ENCODE measurements around the gene CFAP157.

The CFAP157 gene

DNA sequence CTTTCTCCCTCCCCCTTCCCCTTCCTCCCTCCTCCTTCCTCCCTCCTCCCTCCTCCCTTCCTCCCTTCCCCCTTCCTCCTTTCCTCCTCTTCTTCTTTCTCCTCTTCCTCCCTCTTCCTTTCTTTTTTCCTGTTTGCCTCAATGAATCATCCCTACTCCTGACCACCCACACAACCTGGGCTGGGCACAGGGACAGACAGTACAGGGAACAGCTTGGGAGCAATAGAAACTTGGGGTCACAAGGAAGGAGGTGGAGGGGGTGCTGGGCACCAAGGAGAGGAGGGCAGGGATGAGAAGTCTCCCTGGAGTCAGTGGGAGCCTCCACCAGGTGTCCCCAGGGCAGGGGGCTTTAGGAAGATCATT lies 14.1 kb downstream of the CFAP157 start:
- Histone ChIP-seq H3K4me3 (ENCODE audit: low read length) (no peak overlapping the region), H3K4me1 (ENCODE audit: control insufficient read depth, insufficient read depth, low read length) (peaks cover 28% of the 10 kb centered on the region), H3K9ac (ENCODE audit: low read length) (no peak overlapping the region), H3K9me3 (ENCODE audit: control insufficient read depth, low read length) (no peaks in the 10 kb centered on the region), H3K36me3 (ENCODE audit: control insufficient read depth, insufficient read depth, low read length) (no peaks in the 10 kb centered on the region), H3K27me3 (ENCODE audit: control insufficient read depth, insufficient read depth, low read length) (no peaks in the 10 kb centered on the region)

GRCh38 chr9:127721391-127721821 lies 14.6 kb downstream of the CFAP157 start:
- no peak overlapping the region for H3K9ac ChIP-seq (ENCODE audit: low read length)
- H3K4me3 ChIP-seq (ENCODE audit: low read length) = no peak overlapping the region

DNA sequence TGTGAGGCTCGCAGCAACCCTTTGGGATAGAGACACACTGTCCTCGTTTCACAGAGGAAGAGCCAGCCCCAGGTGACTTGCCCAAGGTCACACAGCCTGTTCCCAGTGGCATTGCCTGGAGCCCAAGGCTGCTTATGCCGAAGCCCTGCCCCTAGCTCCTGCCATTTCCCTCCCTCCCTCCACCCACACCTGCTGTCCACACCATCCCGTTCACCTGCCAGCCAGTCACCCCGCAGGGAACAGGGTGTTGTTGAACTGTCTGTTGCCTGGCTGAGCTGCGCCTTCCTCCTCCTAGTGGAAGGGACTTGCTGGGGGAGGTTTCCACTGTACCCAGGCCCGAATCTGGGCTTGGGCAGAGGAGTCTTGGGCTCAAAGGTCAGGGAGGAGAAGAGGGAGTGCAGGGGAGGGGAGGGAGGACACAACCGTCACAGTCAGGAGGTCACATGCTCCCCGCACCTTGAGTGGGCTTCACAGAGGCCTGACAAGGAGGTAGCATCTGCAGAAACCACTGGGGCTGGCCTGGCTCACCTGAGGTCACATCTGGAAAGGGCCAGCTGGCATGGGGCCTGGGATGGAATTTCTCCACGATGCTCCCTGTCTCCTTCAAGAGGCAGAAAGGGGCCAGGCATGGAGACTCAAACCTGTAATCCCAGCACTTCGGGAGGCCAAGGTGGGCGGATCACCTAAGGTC lies 15.4 kb downstream of the CFAP157 start:
- Histone ChIP-seq H3K36me3 (ENCODE audit: control insufficient read depth, insufficient read depth, low read length) (no peaks in the 10 kb centered on the region), H3K4me3 (ENCODE audit: low read length) (no peak overlapping the region), H3K27me3 (ENCODE audit: control insufficient read depth, insufficient read depth, low read length) (no peaks in the 10 kb centered on the region), H3K9ac (ENCODE audit: low read length) (no peak overlapping the region), H3K9me3 (ENCODE audit: control insufficient read depth, low read length) (no peaks in the 10 kb centered on the region), H3K4me1 (ENCODE audit: control insufficient read depth, insufficient read depth, low read length) (peaks cover 23% of the 10 kb centered on the region)

More at GRCh38 chr9:127721391-127721821, 14.6 kb downstream of the CFAP157 start:
- peaks cover 23% of the 10 kb centered on the region for H3K4me1 ChIP-seq (ENCODE audit: control insufficient read depth, insufficient read depth, low read length)
- no peaks in the 10 kb centered on the region for H3K36me3 ChIP-seq (ENCODE audit: control insufficient read depth, insufficient read depth, low read length)
- no peaks in the 10 kb centered on the region for H3K9me3 ChIP-seq (ENCODE audit: control insufficient read depth, low read length)
- no peaks in the 10 kb centered on the region for H3K27me3 ChIP-seq (ENCODE audit: control insufficient read depth, insufficient read depth, low read length)

GRCh38 chr9:127723013-127723412 lies 16.2 kb downstream of the CFAP157 start:
- H3K4me3 ChIP-seq (ENCODE audit: low read length) = no peak overlapping the region
- H3K9ac ChIP-seq (ENCODE audit: low read length) = no peak overlapping the region
- H3K9me3 ChIP-seq (ENCODE audit: control insufficient read depth, low read length) = no peaks in the 10 kb centered on the region
- H3K4me1 ChIP-seq (ENCODE audit: control insufficient read depth, insufficient read depth, low read length) = peaks cover 23% of the 10 kb centered on the region
- no peaks in the 10 kb centered on the region for H3K36me3 ChIP-seq (ENCODE audit: control insufficient read depth, insufficient read depth, low read length)
- H3K27me3 ChIP-seq (ENCODE audit: control insufficient read depth, insufficient read depth, low read length) = no peaks in the 10 kb centered on the region

DNA sequence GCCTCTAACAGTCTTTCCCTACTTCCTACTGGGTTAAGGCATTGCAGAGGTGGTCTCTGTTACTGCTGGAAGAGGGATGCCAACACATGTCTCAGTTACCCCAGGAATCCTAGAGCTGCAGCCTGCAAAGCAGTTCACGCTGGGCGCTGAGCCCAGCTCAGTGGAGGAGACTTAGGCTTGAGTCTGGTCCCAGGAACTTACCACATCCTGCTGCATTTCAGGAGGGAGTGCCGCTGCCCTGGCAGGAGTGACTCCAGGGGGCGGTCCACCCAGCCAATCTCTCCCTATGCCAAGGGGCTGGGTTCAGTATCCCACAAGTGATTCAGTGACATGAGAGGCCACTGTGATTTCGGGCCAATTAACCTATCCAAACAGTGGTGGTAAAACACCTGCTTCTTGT lies 16.7 kb downstream of the CFAP157 start:
- H3K9me3 ChIP-seq (ENCODE audit: control insufficient read depth, low read length) = no peaks in the 10 kb centered on the region
- H3K36me3 ChIP-seq (ENCODE audit: control insufficient read depth, insufficient read depth, low read length) = no peaks in the 10 kb centered on the region
- H3K27me3 ChIP-seq (ENCODE audit: control insufficient read depth, insufficient read depth, low read length) = no peaks in the 10 kb centered on the region
- H3K4me3 ChIP-seq (ENCODE audit: low read length) = no peak overlapping the region
- H3K4me1 ChIP-seq (ENCODE audit: control insufficient read depth, insufficient read depth, low read length) = peaks cover 23% of the 10 kb centered on the region
- no peak overlapping the region for H3K9ac ChIP-seq (ENCODE audit: low read length)

- H3K4me3 ChIP-seq (ENCODE audit: low read length) = no peak overlapping the region
- H3K9ac ChIP-seq (ENCODE audit: low read length) = no peak overlapping the region
- no peaks in the 10 kb centered on the region for H3K27me3 ChIP-seq (ENCODE audit: control insufficient read depth, insufficient read depth, low read length)
- no peaks in the 10 kb centered on the region for H3K9me3 ChIP-seq (ENCODE audit: control insufficient read depth, low read length)
- peaks cover 23% of the 10 kb centered on the region for H3K4me1 ChIP-seq (ENCODE audit: control insufficient read depth, insufficient read depth, low read length)
- no peaks in the 10 kb centered on the region for H3K36me3 ChIP-seq (ENCODE audit: control insufficient read depth, insufficient read depth, low read length)
Measured at GRCh38 chr9:127724012-127724411, 17.2 kb downstream of the CFAP157 start.

DNA sequence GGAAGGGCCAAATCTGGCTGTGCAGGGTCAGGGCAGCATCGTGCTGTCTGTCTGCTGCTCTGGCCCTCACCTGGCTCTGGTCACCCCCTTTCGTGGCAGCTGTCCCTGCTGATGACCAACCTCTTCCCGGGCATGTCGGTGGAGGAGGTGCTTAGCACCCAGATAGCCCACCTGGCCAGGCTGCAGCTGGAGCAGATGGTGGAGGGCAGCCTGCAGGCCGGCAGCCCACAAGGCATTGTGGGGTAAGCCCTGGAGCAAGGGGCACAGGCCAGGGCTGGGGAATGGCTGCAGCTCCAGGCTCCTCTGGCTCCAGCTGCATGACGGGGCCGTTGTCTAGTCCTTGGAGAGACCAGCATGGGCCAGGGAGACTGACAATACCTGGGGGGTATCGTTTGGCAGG lies 20.1 kb downstream of the CFAP157 start:
- no peaks in the 10 kb centered on the region for H3K9me3 ChIP-seq (ENCODE audit: control insufficient read depth, low read length)
- no peak overlapping the region for H3K9ac ChIP-seq (ENCODE audit: low read length)
- no peaks in the 10 kb centered on the region for H3K27me3 ChIP-seq (ENCODE audit: control insufficient read depth, insufficient read depth, low read length)
- H3K4me3 ChIP-seq (ENCODE audit: low read length) = no peak overlapping the region
- peaks cover 22% of the 10 kb centered on the region for H3K4me1 ChIP-seq (ENCODE audit: control insufficient read depth, insufficient read depth, low read length)
- no peaks in the 10 kb centered on the region for H3K36me3 ChIP-seq (ENCODE audit: control insufficient read depth, insufficient read depth, low read length)

DNA sequence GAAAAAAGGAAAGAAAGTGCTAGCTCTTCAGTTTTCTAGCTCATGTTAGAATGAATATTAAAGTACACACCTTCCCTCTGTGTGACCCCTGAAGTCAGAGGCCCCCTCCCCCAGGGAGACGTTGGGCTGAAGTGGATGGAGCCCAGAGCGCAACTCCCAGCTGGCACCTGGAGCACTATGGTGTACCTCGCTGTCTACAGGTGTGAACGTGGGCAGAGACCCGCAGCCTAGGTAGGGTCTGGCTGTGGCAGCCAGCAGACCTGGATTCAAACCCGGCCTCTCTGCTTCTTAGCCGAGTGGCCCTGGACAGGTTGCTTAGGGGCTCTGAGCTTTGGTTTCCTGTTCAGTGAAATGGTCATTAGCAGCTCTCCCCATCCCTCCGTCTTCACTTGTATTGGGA lies 22.0 kb downstream of the CFAP157 start:
- H3K4me1 ChIP-seq (ENCODE audit: control insufficient read depth, insufficient read depth, low read length) = peaks cover 10% of the 10 kb centered on the region
- H3K9me3 ChIP-seq (ENCODE audit: control insufficient read depth, low read length) = no peaks in the 10 kb centered on the region
- H3K4me3 ChIP-seq (ENCODE audit: low read length) = no peak overlapping the region
- H3K36me3 ChIP-seq (ENCODE audit: control insufficient read depth, insufficient read depth, low read length) = no peaks in the 10 kb centered on the region
- H3K27me3 ChIP-seq (ENCODE audit: control insufficient read depth, insufficient read depth, low read length) = no peaks in the 10 kb centered on the region
- no peak overlapping the region for H3K9ac ChIP-seq (ENCODE audit: low read length)

GRCh38 chr9:127729522-127730256 lies 22.9 kb downstream of the CFAP157 start:
- no peaks in the 10 kb centered on the region for H3K27me3 ChIP-seq (ENCODE audit: control insufficient read depth, insufficient read depth, low read length)
- no peaks in the 10 kb centered on the region for H3K36me3 ChIP-seq (ENCODE audit: control insufficient read depth, insufficient read depth, low read length)
- no peak overlapping the region for H3K9ac ChIP-seq (ENCODE audit: low read length)
- H3K4me1 ChIP-seq (ENCODE audit: control insufficient read depth, insufficient read depth, low read length) = peaks cover 11% of the 10 kb centered on the region
- H3K4me3 ChIP-seq (ENCODE audit: low read length) = no peak overlapping the region
- H3K9me3 ChIP-seq (ENCODE audit: control insufficient read depth, low read length) = no peaks in the 10 kb centered on the region

DNA sequence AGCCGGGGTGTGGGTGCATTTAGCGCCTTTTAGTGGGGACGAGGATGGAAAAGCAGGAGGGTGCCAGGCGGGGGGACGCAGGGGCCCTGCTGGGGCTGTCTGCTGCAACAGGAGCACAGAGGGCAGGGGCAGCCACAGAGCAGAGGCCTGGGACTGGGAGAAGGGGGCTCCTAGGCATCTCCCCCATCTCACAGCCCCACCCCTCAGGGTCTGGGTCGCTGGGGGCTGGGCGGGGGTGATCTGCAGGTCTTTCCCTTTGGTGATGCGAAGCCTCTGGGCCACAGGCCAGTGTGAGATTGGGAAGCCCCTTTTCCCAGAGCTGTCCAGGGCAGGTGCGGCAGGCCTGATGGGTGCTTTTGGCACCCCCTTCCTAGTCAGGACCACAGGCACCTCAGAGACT lies 23.5 kb downstream of the CFAP157 start:
- no peaks in the 10 kb centered on the region for H3K9me3 ChIP-seq (ENCODE audit: control insufficient read depth, low read length)
- H3K36me3 ChIP-seq (ENCODE audit: control insufficient read depth, insufficient read depth, low read length) = no peaks in the 10 kb centered on the region
- peaks cover 10% of the 10 kb centered on the region for H3K4me1 ChIP-seq (ENCODE audit: control insufficient read depth, insufficient read depth, low read length)
- no peak overlapping the region for H3K9ac ChIP-seq (ENCODE audit: low read length)
- H3K4me3 ChIP-seq (ENCODE audit: low read length) = no peak overlapping the region
- H3K27me3 ChIP-seq (ENCODE audit: control insufficient read depth, insufficient read depth, low read length) = no peaks in the 10 kb centered on the region

- Histone ChIP-seq H3K9ac (ENCODE audit: low read length) (no peak overlapping the region), H3K36me3 (ENCODE audit: control insufficient read depth, insufficient read depth, low read length) (no peaks in the 10 kb centered on the region), H3K4me3 (ENCODE audit: low read length) (no peak overlapping the region), H3K27me3 (ENCODE audit: control insufficient read depth, insufficient read depth, low read length) (no peaks in the 10 kb centered on the region), H3K9me3 (ENCODE audit: control insufficient read depth, low read length) (no peaks in the 10 kb centered on the region), H3K4me1 (ENCODE audit: control insufficient read depth, insufficient read depth, low read length) (peaks cover 10% of the 10 kb centered on the region)
Measured at GRCh38 chr9:127730799-127731410, 24.1 kb downstream of the CFAP157 start.

DNA sequence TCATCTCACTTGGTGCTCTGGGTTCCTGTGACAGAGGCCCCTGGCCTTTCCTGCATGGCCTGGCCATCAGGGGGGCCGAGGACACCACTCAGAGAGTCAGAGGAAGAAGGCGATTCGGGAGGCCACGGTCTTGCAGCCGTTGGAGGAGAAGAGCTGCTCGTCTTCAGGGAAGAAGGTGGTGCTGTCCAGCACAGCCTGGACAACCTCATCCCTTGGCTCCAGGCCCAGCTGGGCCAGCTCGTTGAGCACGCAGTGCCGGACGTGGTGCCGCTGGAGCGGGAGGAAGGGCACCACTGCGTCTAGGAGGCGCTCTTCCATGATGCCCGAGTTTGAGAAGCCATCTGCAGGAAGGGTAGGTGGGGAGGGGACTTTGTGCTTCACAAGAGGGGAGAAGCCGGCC lies 25.1 kb downstream of the CFAP157 start:
- Histone ChIP-seq H3K36me3 (ENCODE audit: control insufficient read depth, insufficient read depth, low read length) (no peaks in the 10 kb centered on the region), H3K9me3 (ENCODE audit: control insufficient read depth, low read length) (no peaks in the 10 kb centered on the region), H3K27me3 (ENCODE audit: control insufficient read depth, insufficient read depth, low read length) (no peaks in the 10 kb centered on the region), H3K4me1 (ENCODE audit: control insufficient read depth, insufficient read depth, low read length) (peaks cover 10% of the 10 kb centered on the region), H3K9ac (ENCODE audit: low read length) (no peak overlapping the region), H3K4me3 (ENCODE audit: low read length) (no peak overlapping the region)
